Liver (tissue), 9 donors: Measurements from ENCODE around the gene TARS3. TPM values are rescaled to one million over a fixed set of nuclear protein-coding genes. Genes with fewer than 3 reads are reported as not detected.

Experiments
- DNase-seq: peaks from one replicate; pipeline ENCODE4 v3.0.0-alpha.2; 2017; ENCODE audit warnings: low spot score
- H3K27ac ChIP-seq, 2 donors: one replicate each; pipeline ENCODE4 v1.7.0; 2013; ENCODE audit warnings: inconsistent platforms in 2 of 2, low read length in 2 of 2, control low read depth in 1 of 2, low read depth in 1 of 2, mild to moderate bottlenecking in 1 of 2
- H3K27me3 ChIP-seq, 4 donors: one replicate each; pipeline versions ENCODE4 v1.6.1 to v1.7.0; 2013; ENCODE audit warnings: low read length in 3 of 4, inconsistent platforms in 1 of 4, mild to moderate bottlenecking in 1 of 4, moderate library complexity in 1 of 4; ENCODE audit not compliant: control insufficient read depth in 4 of 4, insufficient read depth in 4 of 4
- H3K36me3 ChIP-seq, 4 donors: one replicate each; pipeline versions ENCODE4 v1.6.1 to v1.7.0; 2013; ENCODE audit warnings: low read length in 3 of 4, mild to moderate bottlenecking in 3 of 4, low read depth in 1 of 4, moderate library complexity in 1 of 4; ENCODE audit not compliant: control insufficient read depth in 4 of 4, insufficient read depth in 3 of 4
- H3K4me1 ChIP-seq, 4 donors: one replicate each; pipeline versions ENCODE4 v1.6.1 to v1.7.0; 2013; ENCODE audit warnings: low read length in 3 of 4, mild to moderate bottlenecking in 3 of 4, moderate library complexity in 1 of 4; ENCODE audit not compliant: control insufficient read depth in 4 of 4, insufficient read depth in 4 of 4
- H3K4me3 ChIP-seq, 3 donors: one replicate each; pipeline versions ENCODE4 v1.6.1 to v1.7.0; 2013; ENCODE audit warnings: low read length in 3 of 3, control low read depth in 1 of 3, low read depth in 1 of 3, mild to moderate bottlenecking in 1 of 3
- H3K9ac ChIP-seq, 2 donors: one replicate each; pipeline ENCODE4 v1.7.0; 2013; ENCODE audit warnings: low read length in 2 of 2, mild to moderate bottlenecking in 2 of 2, moderate library complexity in 2 of 2, control low read depth in 1 of 2, low read depth in 1 of 2
- H3K9me3 ChIP-seq, 4 donors: one replicate each; pipeline versions ENCODE4 v1.6.1 to v1.7.0; 2013; ENCODE audit warnings: low read length in 3 of 4; ENCODE audit not compliant: control insufficient read depth in 4 of 4
- FOXA1 ChIP-seq: IDR thresholded peaks from 2 replicates; pipeline ENCODE4 v1.6.1; 2016; ENCODE audit warnings: antibody characterized with exemption
- FOXA2 ChIP-seq: IDR thresholded peaks from 2 replicates; pipeline ENCODE4 v1.6.1; 2016; ENCODE audit warnings: antibody characterized with exemption
- GABPA ChIP-seq, 2 donors: IDR thresholded peaks in 1 of 2; conservative IDR thresholded peaks in 1 of 2; 2 replicates each; pipeline ENCODE4 v1.6.1; 2016; ENCODE audit warnings: antibody characterized with exemption in 2 of 2, mild to moderate bottlenecking in 1 of 2, moderate library complexity in 1 of 2
- HNF4G ChIP-seq: IDR thresholded peaks from 2 replicates; pipeline ENCODE4 v1.6.1; 2016; ENCODE audit warnings: antibody characterized with exemption
- JUND ChIP-seq, 2 donors: IDR thresholded peaks; 2 replicates each; pipeline ENCODE4 v1.6.1; 2016; ENCODE audit warnings: antibody characterized with exemption in 2 of 2
- NR2F2 ChIP-seq: IDR thresholded peaks from 2 replicates; pipeline ENCODE4 v1.6.1; 2016; ENCODE audit warnings: antibody characterized with exemption
- RAD21 ChIP-seq, 2 donors: IDR thresholded peaks; 2 replicates each; pipeline ENCODE4 v1.6.1; 2016; ENCODE audit warnings: antibody characterized with exemption in 2 of 2, mild to moderate bottlenecking in 2 of 2
- RXRA ChIP-seq, 2 donors: IDR thresholded peaks; 2 replicates each; pipeline ENCODE4 v1.6.1; 2017 to 2018; ENCODE audit warnings: antibody characterized with exemption in 2 of 2, mild to moderate bottlenecking in 1 of 2
- SP1 ChIP-seq: IDR thresholded peaks from 2 replicates; pipeline ENCODE4 v1.6.1; 2018; ENCODE audit warnings: antibody characterized with exemption, mild to moderate bottlenecking
- TAF1 ChIP-seq: conservative IDR thresholded peaks from 2 replicates; pipeline ENCODE4 v1.6.1; 2016; ENCODE audit warnings: antibody characterized with exemption, mild to moderate bottlenecking
- WGBS: extraction: QIAGEN DNeasy Blood & Tissue Kit; methylation state at CpG from one replicate; pipeline ENCODE4 v1.1.7; 2013; 5-methylcytosine and 5-hydroxymethylcytosine counted together
- polyA plus RNA-seq, 2 donors: library from polyadenylated mRNA; stranded (reverse) in 1 of 2; unstranded in 1 of 2; fragments of 200-250 nt in 1 of 2; fragments of >200 nt in 1 of 2; fragmentation: Nextera tagmentation in 1 of 2; extraction: Ambion mirVana in 1 of 2; gene quantifications; one replicate each; pipeline versions ENCODE4 v1.2.1 to v1.2.3, GENCODE V29; 2013 to 2015
- total RNA-seq, 2 donors: library from RNA; depleted of rRNA; stranded (reverse); fragments of >200 nt; gene quantifications; one replicate each; pipeline ENCODE4 v1.2.3, GENCODE V29; 2014
- TF ChIP-seq, protein P1 (sequence below): IDR thresholded peaks from 2 replicates; pipeline ENCODE4 v1.6.1; 2016; ENCODE audit warnings: antibody characterized with exemption
- TF ChIP-seq, protein P2 (sequence below): IDR thresholded peaks from 2 replicates; pipeline ENCODE4 v1.6.1; 2016; ENCODE audit warnings: antibody characterized with exemption
- TF ChIP-seq, protein P3 (sequence below): IDR thresholded peaks from 2 replicates; pipeline ENCODE4 v1.6.1; 2016; ENCODE audit warnings: antibody characterized with exemption
- TF ChIP-seq, protein P4 (sequence below): fragments of 150-350 bp; IDR thresholded peaks from 2 replicates; pipeline ENCODE4 v1.5.1; 2017; ENCODE audit warnings: improper control_type of control experiment, low read depth, low read length; ENCODE audit not compliant: missing input control
- donor health status: healthy.
- donor health status: healthy.
- donor health status: healthy.
- donor health status: healthy.
- donor health status: healthy.

The TARS3 gene
- total and polyA plus RNA-seq, 4 donors, result 2.3 to 7.8 (median 4.0) TPM

DNA sequence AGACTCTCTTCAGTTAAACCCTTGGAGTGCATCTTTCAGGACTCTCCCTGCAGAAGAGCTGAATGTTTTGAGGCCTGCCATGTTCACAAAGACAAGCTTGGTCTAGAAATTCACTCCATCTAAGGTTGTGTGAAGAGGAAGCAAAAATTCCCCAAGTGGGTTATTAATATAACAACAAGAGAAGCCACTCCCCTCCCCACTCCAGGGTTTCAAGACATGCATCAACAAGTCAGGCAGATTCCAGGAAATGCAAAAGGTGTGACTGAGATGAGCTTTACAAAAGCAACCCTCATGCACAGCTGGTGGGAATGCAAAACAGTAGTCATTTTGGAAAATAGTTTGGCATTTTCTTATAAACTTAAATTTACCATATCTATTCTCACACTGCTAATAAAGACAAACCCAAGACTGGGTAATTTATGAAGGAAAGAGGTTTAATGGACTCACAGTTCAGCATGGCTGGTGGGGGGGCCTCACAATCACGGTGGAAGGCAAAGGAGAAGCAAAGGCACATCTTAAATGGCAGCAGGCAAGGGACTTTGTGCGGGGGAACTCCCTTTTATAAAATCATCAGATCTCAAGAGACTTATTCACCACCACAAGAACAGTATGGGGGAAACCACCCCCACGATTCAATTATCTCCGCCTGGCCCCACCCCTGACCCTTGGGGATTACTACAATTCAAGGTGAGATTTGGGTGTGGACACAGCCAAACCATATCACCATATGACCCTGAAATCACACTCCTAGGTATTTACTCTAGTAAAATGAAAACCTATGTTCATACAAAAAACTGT is 31.3 kb downstream of the TARS3 start:
- Histone ChIP-seq H3K4me3 (no peak overlapping the region), H3K9me3 (no peaks in the 10 kb centered on the region), H3K27ac (no peak overlapping the region), H3K27me3 (no peaks in the 10 kb centered on the region), H3K9ac (no peak overlapping the region), H3K4me1 (no peaks in the 10 kb centered on the region), H3K36me3 (peaks cover 4 to 35% (median 21%) of the 10 kb centered on the region in 4 donors)
- DNase-seq, result no peak
- no peak for TF ChIP-seq JUND (IDR thresholded peaks at IDR 0.05)
- TF ChIP-seq, protein P1, sequence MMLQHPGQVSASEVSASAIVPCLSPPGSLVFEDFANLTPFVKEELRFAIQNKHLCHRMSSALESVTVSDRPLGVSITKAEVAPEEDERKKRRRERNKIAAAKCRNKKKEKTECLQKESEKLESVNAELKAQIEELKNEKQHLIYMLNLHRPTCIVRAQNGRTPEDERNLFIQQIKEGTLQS, result no peak
- no peak for TF ChIP-seq NR2F2
- no peak for TF ChIP-seq HNF4G
- TF ChIP-seq, protein P2, sequence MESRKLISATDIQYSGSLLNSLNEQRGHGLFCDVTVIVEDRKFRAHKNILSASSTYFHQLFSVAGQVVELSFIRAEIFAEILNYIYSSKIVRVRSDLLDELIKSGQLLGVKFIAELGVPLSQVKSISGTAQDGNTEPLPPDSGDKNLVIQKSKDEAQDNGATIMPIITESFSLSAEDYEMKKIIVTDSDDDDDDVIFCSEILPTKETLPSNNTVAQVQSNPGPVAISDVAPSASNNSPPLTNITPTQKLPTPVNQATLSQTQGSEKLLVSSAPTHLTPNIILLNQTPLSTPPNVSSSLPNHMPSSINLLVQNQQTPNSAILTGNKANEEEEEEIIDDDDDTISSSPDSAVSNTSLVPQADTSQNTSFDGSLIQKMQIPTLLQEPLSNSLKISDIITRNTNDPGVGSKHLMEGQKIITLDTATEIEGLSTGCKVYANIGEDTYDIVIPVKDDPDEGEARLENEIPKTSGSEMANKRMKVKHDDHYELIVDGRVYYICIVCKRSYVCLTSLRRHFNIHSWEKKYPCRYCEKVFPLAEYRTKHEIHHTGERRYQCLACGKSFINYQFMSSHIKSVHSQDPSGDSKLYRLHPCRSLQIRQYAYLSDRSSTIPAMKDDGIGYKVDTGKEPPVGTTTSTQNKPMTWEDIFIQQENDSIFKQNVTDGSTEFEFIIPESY, result no peak
- no peak for TF ChIP-seq FOXA1
- no peak for TF ChIP-seq FOXA2
- TF ChIP-seq GABPA (IDR thresholded peaks at IDR 0.05 in 1 of 2, conservative IDR thresholded peaks at IDR 0.05 in 1 of 2), result no peak
- no peak for TF ChIP-seq TAF1
- no peak for TF ChIP-seq RXRA (IDR thresholded peaks at IDR 0.05)
- 95% methylated on average over 4 of the region's 4 CpGs for WGBS

DNA sequence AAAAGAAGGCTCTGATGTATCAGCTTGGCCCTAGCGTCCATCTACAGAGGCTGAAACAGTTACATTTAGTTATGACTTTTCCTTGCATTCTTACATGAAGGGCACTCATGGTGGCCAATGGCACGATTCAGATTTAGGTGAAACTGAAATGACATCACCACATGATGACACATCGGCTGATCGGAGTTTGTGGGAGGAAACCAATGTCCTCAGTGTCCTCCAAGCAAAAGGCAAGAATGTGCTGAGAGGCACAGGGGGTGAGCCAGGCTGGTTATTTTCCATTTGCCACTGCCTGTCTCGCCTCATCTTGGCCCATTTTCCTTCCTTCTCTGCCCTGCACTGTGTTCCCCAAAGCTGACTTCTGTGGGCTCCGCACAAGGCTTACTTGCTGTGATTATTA is 34.4 kb downstream of the TARS3 start:
- Histone ChIP-seq H3K27ac (no peak overlapping the region), H3K9ac (no peak overlapping the region), H3K9me3 (no peaks in the 10 kb centered on the region), H3K4me3 (no peak overlapping the region), H3K4me1 (no peaks in the 10 kb centered on the region), H3K27me3 (no peaks in the 10 kb centered on the region), H3K36me3 (peaks cover 2 to 29% (median 11%) of the 10 kb centered on the region in 4 donors)
- 97% methylated on average over 6 of the region's 6 CpGs for WGBS
- TF ChIP-seq RAD21 (IDR thresholded peaks at IDR 0.05) (no peak), FOXA2 (no peak), TAF1 (no peak), FOXA1 (no peak), SP1 (no peak)
- TF ChIP-seq, protein P3, sequence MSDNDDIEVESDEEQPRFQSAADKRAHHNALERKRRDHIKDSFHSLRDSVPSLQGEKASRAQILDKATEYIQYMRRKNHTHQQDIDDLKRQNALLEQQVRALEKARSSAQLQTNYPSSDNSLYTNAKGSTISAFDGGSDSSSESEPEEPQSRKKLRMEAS, result no peak
- TF ChIP-seq, protein P4, sequence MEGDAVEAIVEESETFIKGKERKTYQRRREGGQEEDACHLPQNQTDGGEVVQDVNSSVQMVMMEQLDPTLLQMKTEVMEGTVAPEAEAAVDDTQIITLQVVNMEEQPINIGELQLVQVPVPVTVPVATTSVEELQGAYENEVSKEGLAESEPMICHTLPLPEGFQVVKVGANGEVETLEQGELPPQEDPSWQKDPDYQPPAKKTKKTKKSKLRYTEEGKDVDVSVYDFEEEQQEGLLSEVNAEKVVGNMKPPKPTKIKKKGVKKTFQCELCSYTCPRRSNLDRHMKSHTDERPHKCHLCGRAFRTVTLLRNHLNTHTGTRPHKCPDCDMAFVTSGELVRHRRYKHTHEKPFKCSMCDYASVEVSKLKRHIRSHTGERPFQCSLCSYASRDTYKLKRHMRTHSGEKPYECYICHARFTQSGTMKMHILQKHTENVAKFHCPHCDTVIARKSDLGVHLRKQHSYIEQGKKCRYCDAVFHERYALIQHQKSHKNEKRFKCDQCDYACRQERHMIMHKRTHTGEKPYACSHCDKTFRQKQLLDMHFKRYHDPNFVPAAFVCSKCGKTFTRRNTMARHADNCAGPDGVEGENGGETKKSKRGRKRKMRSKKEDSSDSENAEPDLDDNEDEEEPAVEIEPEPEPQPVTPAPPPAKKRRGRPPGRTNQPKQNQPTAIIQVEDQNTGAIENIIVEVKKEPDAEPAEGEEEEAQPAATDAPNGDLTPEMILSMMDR, result no peak
- TF ChIP-seq, protein P2, result no peak
- DNase-seq, result no peak
